IMR-90 (cell line): ENCODE results near the gene TNRC6B. TPM values are rescaled to one million over a fixed set of nuclear protein-coding genes. Genes with fewer than 3 reads are reported as not detected.
"Not testable (repeated sequence)": the region's sequence is repeated elsewhere in the genome, so short reads cannot be mapped to it uniquely, and the experiment has no call there.

Experiments
- ATAC-seq: fragments of 200-7000 bp; cut with Tn5 transposase; 2 replicates; pipeline ENCODE4 v1.9.1; 2020; ENCODE audit warnings: low read depth, mild to moderate bottlenecking, moderate library complexity
- BruUV-seq: library from RNA; stranded (reverse); fragments of 400-500 nt; replicated peaks from 2 replicates; lab custom pipeline; 2021; lab: Mats Ljungman, UMichigan
- CTCF ChIA-PET: fragments of 300-600 bp; formaldehyde crosslinking; extraction: SDS; loops from one replicate; lab custom pipeline; 2021; ENCODE audit warnings: antibody characterized with exemption; lab: Yijun Ruan, JAX
- POLR2A ChIA-PET: fragments of 300-600 bp; sonication (Branson Sonifier 250); formaldehyde crosslinking; loops from one replicate; lab custom pipeline; 2022; ENCODE audit warnings: antibody characterized with exemption; ENCODE audit not compliant: unreplicated experiment; lab: Charles Lee
- DNase-seq: peaks from one replicate; pipeline ENCODE4 v3.0.0; 2013
- H2AFZ ChIP-seq: replicated peaks from 2 replicates; pipeline ENCODE3; 2013; ENCODE audit warnings: low read length, mild to moderate bottlenecking; ENCODE audit not compliant: poor library complexity
- H2AK5ac ChIP-seq: 2 replicates; pipeline ENCODE4 v1.6.1; 2013; ENCODE audit warnings: low read depth, low read length, inconsistent platforms
- H2AK9ac ChIP-seq: replicated peaks from 2 replicates; pipeline ENCODE3; 2013; ENCODE audit warnings: mild to moderate bottlenecking, low read depth, low read length, moderate library complexity; ENCODE audit not compliant: poor library complexity
- H2BK120ac ChIP-seq: 2 replicates; pipeline ENCODE4 v1.6.1; 2013; ENCODE audit warnings: low read depth, low read length, inconsistent platforms
- H2BK15ac ChIP-seq: 3 replicates; pipeline ENCODE4 v1.6.1; 2013; ENCODE audit warnings: low read depth, low read length, inconsistent platforms
- H2BK20ac ChIP-seq: 2 replicates; pipeline ENCODE4 v1.6.1; 2013; ENCODE audit warnings: low read depth, mild to moderate bottlenecking, inconsistent platforms, low read length, moderate library complexity
- H2BK5ac ChIP-seq: 2 replicates; pipeline ENCODE4 v1.6.1; 2013; ENCODE audit warnings: mild to moderate bottlenecking, low read depth, low read length, inconsistent platforms; ENCODE audit not compliant: poor library complexity, severe bottlenecking
- H3K14ac ChIP-seq: replicated peaks from 2 replicates; pipeline ENCODE4 v1.6.1; 2013; ENCODE audit warnings: low read depth, low read length, inconsistent platforms
- H3K18ac ChIP-seq: 2 replicates; pipeline ENCODE4 v1.6.1; 2013; ENCODE audit warnings: low read depth, low read length, control low read depth
- H3K23ac ChIP-seq: 2 replicates; pipeline ENCODE4 v1.6.1; 2013; ENCODE audit warnings: low read depth, low read length, inconsistent platforms
- H3K27ac ChIP-seq: 2 replicates; pipeline ENCODE4 v1.5.1; 2013; ENCODE audit warnings: mild to moderate bottlenecking, control low read depth, low read length; ENCODE audit not compliant: insufficient read depth
- H3K27me3 ChIP-seq: 2 replicates; pipeline ENCODE4 v1.6.1; 2013; ENCODE audit warnings: low read length; ENCODE audit not compliant: control insufficient read depth, insufficient read depth
- H3K36me3 ChIP-seq: 2 replicates; pipeline ENCODE4 v1.6.1; 2013; ENCODE audit warnings: low read length, mixed read lengths; ENCODE audit not compliant: control insufficient read depth, insufficient read depth
- H3K4ac ChIP-seq: 2 replicates; pipeline ENCODE4 v1.6.1; 2013; ENCODE audit warnings: low read depth, low read length, inconsistent platforms
- H3K4me1 ChIP-seq: 2 replicates; pipeline ENCODE4 v1.6.1; 2013; ENCODE audit warnings: low read length, mixed read lengths; ENCODE audit not compliant: control insufficient read depth, insufficient read depth
- H3K4me2 ChIP-seq: 2 replicates; pipeline ENCODE4 v1.6.1; 2013; ENCODE audit warnings: low read depth, mild to moderate bottlenecking, control low read depth, low read length, moderate library complexity
- H3K4me3 ChIP-seq: 2 replicates; pipeline ENCODE4 v1.5.1; 2013; ENCODE audit warnings: low read depth, mild to moderate bottlenecking, control low read depth, low read length, moderate library complexity; ENCODE audit not compliant: insufficient read depth
- H3K56ac ChIP-seq: 2 replicates; pipeline ENCODE4 v1.6.1; 2013; ENCODE audit warnings: low read length, inconsistent platforms; ENCODE audit not compliant: insufficient read depth; ENCODE audit errors: extremely low read depth
- H3K79me1 ChIP-seq, 2 experiments: 2 replicates each; pipeline ENCODE4 v1.6.1; 2013; ENCODE audit warnings: low read length in 2 of 2, inconsistent platforms in 1 of 2, low read depth in 1 of 2
- H3K9ac ChIP-seq: 2 replicates; pipeline ENCODE4 v1.6.1; 2013; ENCODE audit warnings: low read depth, low read length, control low read depth
- H3K9me1 ChIP-seq: 2 replicates; pipeline ENCODE4 v1.6.1; 2013; ENCODE audit warnings: low read length, inconsistent platforms; ENCODE audit not compliant: insufficient read depth
- H3K9me3 ChIP-seq: 2 replicates; pipeline ENCODE4 v1.6.1; 2013; ENCODE audit warnings: low read length; ENCODE audit not compliant: control insufficient read depth, insufficient read depth
- H4K20me1 ChIP-seq: 2 replicates; pipeline ENCODE4 v1.6.1; 2013; ENCODE audit warnings: low read length, inconsistent platforms; ENCODE audit not compliant: insufficient read depth
- H4K5ac ChIP-seq: 2 replicates; pipeline ENCODE4 v1.6.1; 2013; ENCODE audit warnings: mild to moderate bottlenecking, low read depth, low read length, control low read depth
- H4K8ac ChIP-seq, 2 experiments: 2 replicates each; pipeline ENCODE4 v1.6.1; 2013; ENCODE audit warnings: low read depth in 2 of 2, low read length in 2 of 2, control low read depth in 1 of 2, inconsistent platforms in 1 of 2
- H4K91ac ChIP-seq: 2 replicates; pipeline ENCODE4 v1.6.1; 2013; ENCODE audit warnings: low read depth, low read length, inconsistent platforms; ENCODE audit not compliant: insufficient read depth
- WGBS, 2 experiments: methylation state at CpG; one replicate each; pipeline versions ENCODE4 v1.1.5 to v1.1.7; 2013; ENCODE audit warnings: missing lambda C conversion rate in 2 of 2; ENCODE audit not compliant: insufficient read length in 1 of 2; ENCODE audit errors: extremely low coverage in 2 of 2; 5-methylcytosine and 5-hydroxymethylcytosine counted together
- dilution Hi-C: fragments of 300-500 bp; cut with HindIII; formaldehyde crosslinking; loops from one replicate; pipeline ENCODE4 v1.14.3; 2018; ENCODE audit warnings: low sequenced_read_pairs; ENCODE audit not compliant: unreplicated experiment
- in situ Hi-C: fragments of 300-500 bp; cut with MboI; formaldehyde crosslinking; loops from 3 replicates; pipeline ENCODE4 v1.14.3; 2019; ENCODE audit warnings: low sequenced_read_pairs, inconsistent platforms, mixed read lengths
- intact Hi-C: fragments of 100-400 bp; cut with micrococcal nuclease; formaldehyde crosslinking; loops from 2 replicates; pipeline ENCODE4 v1.10.0; 2022
- polyA plus RNA-seq, 3 experiments: library from polyadenylated mRNA; depleted of rRNA; stranded (reverse); fragments of >200 nt; gene quantifications; 2 replicates each; pipeline ENCODE4 v1.2.3, GENCODE V29; 2012; ENCODE audit warnings: low replicate concordance in 1 of 3
- total RNA-seq: library from RNA; depleted of rRNA; stranded (reverse); fragments of >200 nt; gene quantifications from 2 replicates; pipeline ENCODE4 v1.2.3, GENCODE V29; 2012

TNRC6B gene
- total and polyA plus RNA-seq, 2 of the 4 experiments (the other 2 are of a cell fraction), result 3.9 to 17.0 TPM

- H2BK5ac ChIP-seq, ATAC-seq, H3K9me3 ChIP-seq, DNase-seq, H3K4me2 ChIP-seq, H2BK15ac ChIP-seq, H4K8ac ChIP-seq, H3K27ac ChIP-seq, H2BK120ac ChIP-seq, H3K4ac ChIP-seq, H3K9ac ChIP-seq, POLR2A ChIA-PET, H3K27me3 ChIP-seq, CTCF ChIA-PET, H3K23ac ChIP-seq, BruUV-seq, H4K91ac ChIP-seq, H2AK9ac ChIP-seq, dilution Hi-C loops, H3K14ac ChIP-seq, H4K5ac ChIP-seq, H3K4me3 ChIP-seq, intact Hi-C loops, H2AK5ac ChIP-seq, H2AFZ ChIP-seq, in situ Hi-C loops, H2BK20ac ChIP-seq, H3K56ac ChIP-seq, H3K36me3 ChIP-seq, H3K18ac ChIP-seq: not testable (repeated sequence)
- 100% methylated on average over 4 of the region's 8 CpGs; no CpG with 5 or more reads in 1 of the 2 experiments for WGBS, 2 experiments
- Histone ChIP-seq H4K20me1 (peaks cover 67% of the 10 kb centered on the region), H3K4me1 (peaks cover 12% of the 10 kb centered on the region), H3K9me1 (peaks cover 24% of the 10 kb centered on the region), H3K79me1 (peaks cover 60 to 82% of the 10 kb centered on the region in 2 experiments)
Measured at GRCh38 chr22:40222979-40223378, 45.3 kb downstream of the TNRC6B start.
